HepG2 (cell line): ENCODE data around the gene DHX57. TPM values are rescaled to one million over a fixed set of nuclear protein-coding genes. Genes with fewer than 3 reads are reported as not detected.

Experiments used
- CC2D1A ChIP-seq: sonication (generic); formaldehyde crosslinking; IDR thresholded peaks from 2 replicates; pipeline ENCODE4 v1.8.1; 2023; ENCODE audit warnings: mild to moderate bottlenecking, missing genetic modification reagents
- ESRRA ChIP-seq: sonication (generic); formaldehyde crosslinking; IDR thresholded peaks from 2 replicates; pipeline ENCODE4 v1.5.1; 2020; ENCODE audit warnings: mild to moderate bottlenecking, low read depth, missing genetic modification reagents
- MTF1 ChIP-seq: sonication (generic); formaldehyde crosslinking; IDR thresholded peaks from 2 replicates; pipeline ENCODE4 v1.5.0; 2020; ENCODE audit warnings: missing genetic modification reagents
- NR2F6 ChIP-seq, 2 experiments: IDR thresholded peaks; 2 replicates each; pipeline ENCODE4 v1.6.1; 2016; ENCODE audit warnings: antibody characterized with exemption in 1 of 2, mild to moderate bottlenecking in 1 of 2
- PITX1 ChIP-seq: sonication (generic); formaldehyde crosslinking; IDR thresholded peaks from 2 replicates; pipeline ENCODE4 v1.5.1; 2020; ENCODE audit warnings: mild to moderate bottlenecking, missing genetic modification reagents
- SETDB1 ChIP-seq: sonication (generic); formaldehyde crosslinking; IDR thresholded peaks from 2 replicates; pipeline ENCODE4 v1.5.1; 2020; ENCODE audit warnings: missing genetic modification reagents, mild to moderate bottlenecking, borderline replicate concordance
- SRSF4 ChIP-seq: fragments of 200-400 bp; formaldehyde crosslinking; IDR thresholded peaks from one replicate; pipeline ENCODE4 v1.6.1; 2018; ENCODE audit warnings: mild to moderate bottlenecking, low read depth, low read length, moderate library complexity; ENCODE audit not compliant: poor library complexity, severe bottlenecking
- ZC3H4 ChIP-seq: sonication (generic); formaldehyde crosslinking; IDR thresholded peaks from 2 replicates; pipeline ENCODE4 v1.4.0; 2020; ENCODE audit warnings: missing genetic modification reagents, borderline replicate concordance
- ZFP41 ChIP-seq: sonication (generic); formaldehyde crosslinking; IDR thresholded peaks from 2 replicates; pipeline ENCODE4 v1.4.0; 2020; ENCODE audit warnings: mild to moderate bottlenecking, missing genetic modification reagents, borderline replicate concordance
- ZNF510 ChIP-seq: sonication (generic); formaldehyde crosslinking; IDR thresholded peaks from 2 replicates; pipeline ENCODE4 v1.4.0; 2020; ENCODE audit warnings: low read depth, mild to moderate bottlenecking, missing genetic modification reagents
- ZNF577 ChIP-seq: sonication (generic); formaldehyde crosslinking; IDR thresholded peaks from 2 replicates; pipeline ENCODE4 v1.4.0; 2020; ENCODE audit warnings: mild to moderate bottlenecking, low read depth, missing genetic modification reagents, borderline replicate concordance
- ZNF746 ChIP-seq: sonication (generic); formaldehyde crosslinking; IDR thresholded peaks from 2 replicates; pipeline ENCODE4 v1.8.0; 2022; ENCODE audit warnings: mild to moderate bottlenecking, missing genetic modification reagents
- ZNF75D ChIP-seq: sonication (generic); formaldehyde crosslinking; IDR thresholded peaks from 2 replicates; pipeline ENCODE4 v1.8.1; 2023; ENCODE audit warnings: missing genetic modification reagents, mild to moderate bottlenecking, borderline replicate concordance
- polyA plus RNA-seq, 8 experiments: library from polyadenylated mRNA; depleted of rRNA in 3 of 8; stranded (reverse) in 7 of 8; unstranded in 1 of 8; fragments of >200 nt; fragmentation: Illumina TruSeq in 4 of 8; extraction: Trizol in 4 of 8; gene quantifications; 2 replicates each; pipeline versions ENCODE4 v1.2.1 to v1.2.3, GENCODE V29; 2011 to 2016; ENCODE audit warnings: low read depth in 4 of 8, missing spikeins in 1 of 8, mixed read lengths in 1 of 8; ENCODE audit not compliant: insufficient read depth in 1 of 8
- total RNA-seq, 5 experiments: library from RNA; depleted of rRNA; stranded (reverse); fragments of >200 nt; fragmentation: Illumina TruSeq; extraction: Trizol; gene quantifications; 2 replicates each; pipeline ENCODE4 v1.2.3, GENCODE V29; 2016; ENCODE audit warnings: low read depth in 1 of 5
- TF ChIP-seq, protein P1 (sequence below): sonication (generic); formaldehyde crosslinking; IDR thresholded peaks from 2 replicates; pipeline ENCODE4 v1.4.0; 2020; ENCODE audit warnings: missing genetic modification reagents, mild to moderate bottlenecking, borderline replicate concordance
- TF ChIP-seq, protein P2 (sequence below): IDR thresholded peaks from 2 replicates; pipeline ENCODE4 v1.6.1; 2016; ENCODE audit warnings: low read depth, missing genetic modification reagents, missing compliant biosample characterization
- TF ChIP-seq, protein P3 (sequence below): sonication (generic); formaldehyde crosslinking; IDR thresholded peaks from 2 replicates; pipeline ENCODE4 v1.8.1; 2023; ENCODE audit warnings: mild to moderate bottlenecking, missing genetic modification reagents

The DHX57 gene
- total and polyA plus RNA-seq, 2 of the 13 experiments (the other 11 are each of a cell fraction or from before 2014, with no cell fraction given) = 9.2 to 24.2 TPM

DNA sequence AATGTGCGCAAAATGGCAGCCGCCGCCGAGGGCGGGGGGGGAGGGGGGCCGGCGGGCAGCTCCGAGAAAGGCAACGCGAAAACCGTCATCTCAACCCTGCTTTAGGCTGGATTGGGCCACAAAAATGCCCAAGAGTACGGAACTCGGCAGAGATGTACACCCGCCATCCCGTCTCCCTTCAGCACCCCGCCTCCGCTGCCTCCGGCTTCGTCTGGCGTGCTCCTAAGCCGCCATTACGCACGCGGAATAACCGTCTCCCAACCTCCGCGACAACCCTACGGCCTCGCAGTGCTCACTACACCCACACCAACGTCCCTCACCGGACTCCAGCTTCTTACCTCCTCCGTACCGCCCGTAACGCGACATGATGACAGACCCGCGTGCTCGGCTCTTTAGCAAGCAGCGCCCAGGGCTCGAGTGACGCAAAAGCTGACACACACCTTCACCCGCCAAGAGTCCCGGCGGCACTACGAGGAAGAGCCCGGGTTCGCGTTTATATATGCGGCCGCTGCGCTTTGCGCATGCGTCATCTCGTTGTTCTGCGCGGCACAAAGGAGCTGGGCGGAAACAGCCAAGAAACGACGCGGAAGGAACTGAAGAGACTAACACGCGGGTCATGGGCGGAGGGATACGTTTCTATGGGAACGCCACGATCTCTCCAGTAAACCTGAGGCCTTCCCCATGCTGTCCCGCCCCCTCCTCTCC is 124.7 kb downstream of the DHX57 start, which contains the start of gene SRSF7 (continued):
- TF ChIP-seq, protein P1, sequence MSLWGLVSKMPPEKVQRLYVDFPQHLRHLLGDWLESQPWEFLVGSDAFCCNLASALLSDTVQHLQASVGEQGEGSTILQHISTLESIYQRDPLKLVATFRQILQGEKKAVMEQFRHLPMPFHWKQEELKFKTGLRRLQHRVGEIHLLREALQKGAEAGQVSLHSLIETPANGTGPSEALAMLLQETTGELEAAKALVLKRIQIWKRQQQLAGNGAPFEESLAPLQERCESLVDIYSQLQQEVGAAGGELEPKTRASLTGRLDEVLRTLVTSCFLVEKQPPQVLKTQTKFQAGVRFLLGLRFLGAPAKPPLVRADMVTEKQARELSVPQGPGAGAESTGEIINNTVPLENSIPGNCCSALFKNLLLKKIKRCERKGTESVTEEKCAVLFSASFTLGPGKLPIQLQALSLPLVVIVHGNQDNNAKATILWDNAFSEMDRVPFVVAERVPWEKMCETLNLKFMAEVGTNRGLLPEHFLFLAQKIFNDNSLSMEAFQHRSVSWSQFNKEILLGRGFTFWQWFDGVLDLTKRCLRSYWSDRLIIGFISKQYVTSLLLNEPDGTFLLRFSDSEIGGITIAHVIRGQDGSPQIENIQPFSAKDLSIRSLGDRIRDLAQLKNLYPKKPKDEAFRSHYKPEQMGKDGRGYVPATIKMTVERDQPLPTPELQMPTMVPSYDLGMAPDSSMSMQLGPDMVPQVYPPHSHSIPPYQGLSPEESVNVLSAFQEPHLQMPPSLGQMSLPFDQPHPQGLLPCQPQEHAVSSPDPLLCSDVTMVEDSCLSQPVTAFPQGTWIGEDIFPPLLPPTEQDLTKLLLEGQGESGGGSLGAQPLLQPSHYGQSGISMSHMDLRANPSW (CRISPR knock-in tag) = no peak
- TF ChIP-seq, protein P2, sequence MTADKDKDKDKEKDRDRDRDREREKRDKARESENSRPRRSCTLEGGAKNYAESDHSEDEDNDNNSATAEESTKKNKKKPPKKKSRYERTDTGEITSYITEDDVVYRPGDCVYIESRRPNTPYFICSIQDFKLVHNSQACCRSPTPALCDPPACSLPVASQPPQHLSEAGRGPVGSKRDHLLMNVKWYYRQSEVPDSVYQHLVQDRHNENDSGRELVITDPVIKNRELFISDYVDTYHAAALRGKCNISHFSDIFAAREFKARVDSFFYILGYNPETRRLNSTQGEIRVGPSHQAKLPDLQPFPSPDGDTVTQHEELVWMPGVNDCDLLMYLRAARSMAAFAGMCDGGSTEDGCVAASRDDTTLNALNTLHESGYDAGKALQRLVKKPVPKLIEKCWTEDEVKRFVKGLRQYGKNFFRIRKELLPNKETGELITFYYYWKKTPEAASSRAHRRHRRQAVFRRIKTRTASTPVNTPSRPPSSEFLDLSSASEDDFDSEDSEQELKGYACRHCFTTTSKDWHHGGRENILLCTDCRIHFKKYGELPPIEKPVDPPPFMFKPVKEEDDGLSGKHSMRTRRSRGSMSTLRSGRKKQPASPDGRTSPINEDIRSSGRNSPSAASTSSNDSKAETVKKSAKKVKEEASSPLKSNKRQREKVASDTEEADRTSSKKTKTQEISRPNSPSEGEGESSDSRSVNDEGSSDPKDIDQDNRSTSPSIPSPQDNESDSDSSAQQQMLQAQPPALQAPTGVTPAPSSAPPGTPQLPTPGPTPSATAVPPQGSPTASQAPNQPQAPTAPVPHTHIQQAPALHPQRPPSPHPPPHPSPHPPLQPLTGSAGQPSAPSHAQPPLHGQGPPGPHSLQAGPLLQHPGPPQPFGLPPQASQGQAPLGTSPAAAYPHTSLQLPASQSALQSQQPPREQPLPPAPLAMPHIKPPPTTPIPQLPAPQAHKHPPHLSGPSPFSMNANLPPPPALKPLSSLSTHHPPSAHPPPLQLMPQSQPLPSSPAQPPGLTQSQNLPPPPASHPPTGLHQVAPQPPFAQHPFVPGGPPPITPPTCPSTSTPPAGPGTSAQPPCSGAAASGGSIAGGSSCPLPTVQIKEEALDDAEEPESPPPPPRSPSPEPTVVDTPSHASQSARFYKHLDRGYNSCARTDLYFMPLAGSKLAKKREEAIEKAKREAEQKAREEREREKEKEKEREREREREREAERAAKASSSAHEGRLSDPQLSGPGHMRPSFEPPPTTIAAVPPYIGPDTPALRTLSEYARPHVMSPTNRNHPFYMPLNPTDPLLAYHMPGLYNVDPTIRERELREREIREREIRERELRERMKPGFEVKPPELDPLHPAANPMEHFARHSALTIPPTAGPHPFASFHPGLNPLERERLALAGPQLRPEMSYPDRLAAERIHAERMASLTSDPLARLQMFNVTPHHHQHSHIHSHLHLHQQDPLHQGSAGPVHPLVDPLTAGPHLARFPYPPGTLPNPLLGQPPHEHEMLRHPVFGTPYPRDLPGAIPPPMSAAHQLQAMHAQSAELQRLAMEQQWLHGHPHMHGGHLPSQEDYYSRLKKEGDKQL (CRISPR knock-in tag) = no peak
- TF ChIP-seq, protein P3, sequence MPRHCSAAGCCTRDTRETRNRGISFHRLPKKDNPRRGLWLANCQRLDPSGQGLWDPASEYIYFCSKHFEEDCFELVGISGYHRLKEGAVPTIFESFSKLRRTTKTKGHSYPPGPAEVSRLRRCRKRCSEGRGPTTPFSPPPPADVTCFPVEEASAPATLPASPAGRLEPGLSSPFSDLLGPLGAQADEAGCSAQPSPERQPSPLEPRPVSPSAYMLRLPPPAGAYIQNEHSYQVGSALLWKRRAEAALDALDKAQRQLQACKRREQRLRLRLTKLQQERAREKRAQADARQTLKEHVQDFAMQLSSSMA = peak; percentile 86
- TF ChIP-seq ZFP41 (peak; percentile 38; the same call in 1 of the 2 replicates), SETDB1 (CRISPR knock-in tag) (no peak), ZNF746 (CRISPR knock-in tag) (peak; percentile 84; the same call in 1 of the 2 replicates), CC2D1A (CRISPR knock-in tag) (no peak; the same call in 1 of the 2 replicates), ZNF577 (CRISPR knock-in tag) (no peak), SRSF4 (peak; percentile 58), ZNF75D (CRISPR knock-in tag) (peak; percentile 78; the same call in 1 of the 2 replicates), MTF1 (CRISPR knock-in tag) (peak; percentile 69; the same call in 1 of the 2 replicates), NR2F6 (IDR thresholded peaks at IDR 0.05) (no peak), NR2F6 (CRISPR knock-in tag; IDR thresholded peaks at IDR 0.05) (peak; percentile 46), ESRRA (CRISPR knock-in tag) (no peak; the same call in 1 of the 2 replicates), ZNF510 (CRISPR knock-in tag) (peak; percentile 76; the same call in 1 of the 2 replicates), PITX1 (CRISPR knock-in tag) (no peak; the same call in 1 of the 2 replicates), ZC3H4 (peak; percentile 72; the same call in 1 of the 2 replicates)
